Stimulated activated CD4-positive, alpha-beta T cell treated with anti-CD3 and anti-CD28 coated beads, Interleukin-12 subunit alpha, Interleukin-12 subunit beta, amount 100 ng/mL, for 24 hours (primary cell): ENCODE results near the gene ARMC7.
"Not testable (repeated sequence)": the region's sequence is repeated elsewhere in the genome, so short reads cannot be mapped to it uniquely, and the experiment has no call there.

Experiments used
- DNase-seq, 2 experiments: peaks; one replicate each; pipeline ENCODE4 v3.0.0-alpha.2; 2020; ENCODE audit warnings: low read depth in 2 of 2

The ARMC7 gene

DNA sequence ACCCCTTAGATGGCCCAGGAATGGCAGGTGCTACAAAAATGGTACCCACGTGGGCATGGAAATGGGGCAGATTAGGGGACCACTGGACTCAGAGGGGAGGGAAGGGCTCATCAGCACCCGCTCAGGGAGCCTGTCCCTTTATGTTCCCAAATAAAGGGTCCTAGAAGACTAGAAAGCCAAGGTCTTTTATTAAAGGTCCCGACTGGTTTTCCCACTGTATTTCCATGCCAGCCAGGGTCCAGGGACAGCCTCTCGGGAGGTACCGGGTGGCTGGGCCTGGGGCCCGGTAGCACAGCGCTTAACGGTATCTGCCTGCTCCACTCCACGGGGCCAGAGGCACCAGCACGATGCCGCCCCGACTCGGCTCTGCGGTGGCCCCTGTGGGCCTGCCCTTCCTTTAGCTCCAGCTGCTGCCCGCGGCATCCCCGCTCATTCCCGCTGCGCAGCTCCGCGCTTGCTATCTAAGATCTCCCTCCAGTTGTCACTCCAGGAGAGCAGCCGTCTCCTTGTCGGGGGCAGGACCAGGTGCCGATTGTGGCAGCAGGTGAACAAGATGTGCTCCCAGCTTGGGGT lies 20.4 kb downstream of the ARMC7 start:
- DNase-seq, result no peak

DNA sequence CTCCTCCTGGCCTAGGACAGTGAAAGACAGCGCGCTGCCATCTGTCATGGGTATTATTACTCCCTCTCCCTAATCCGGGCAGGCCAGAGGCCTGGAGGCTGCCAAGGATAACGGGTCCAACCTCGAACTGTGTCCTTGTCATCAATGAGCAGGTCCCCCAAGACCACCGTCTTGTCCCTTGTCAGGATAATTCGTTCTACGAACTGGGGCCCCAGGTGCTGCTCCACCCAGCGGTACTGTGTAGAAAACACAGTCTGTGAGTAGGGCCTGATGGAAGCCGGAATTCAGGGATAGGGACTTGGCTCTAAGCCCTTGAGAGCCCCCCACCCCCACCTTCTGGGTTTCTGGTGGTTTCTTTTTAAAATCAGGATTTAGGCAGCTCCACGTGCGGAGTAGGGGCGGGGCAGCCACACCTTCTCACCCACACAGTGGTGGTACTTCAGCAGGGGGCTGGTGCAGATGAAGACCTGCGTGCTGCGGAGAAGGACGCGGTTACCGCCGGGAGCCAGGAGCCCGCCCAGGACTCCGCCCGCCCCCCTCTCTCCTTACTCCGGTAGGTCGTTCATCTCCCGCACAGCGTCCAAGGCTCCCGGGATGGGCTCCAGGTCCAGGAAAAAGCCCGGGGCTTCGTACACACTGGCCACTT lies 21.0 kb downstream of the ARMC7 start:
- no peak for DNase-seq

- peak; percentile 54 to 75 for DNase-seq
These were observed 21.7 kb downstream of the ARMC7 start, which contains the start of gene NT5C for GRCh38 chr17:75131278-75132017. TSS of gene NT5C (minus strand) at chr17:75131742. CDS start at chr17:75131707, 35 bp downstream.

GRCh38 chr17:75132018-75133000 lies 22.5 kb downstream of the ARMC7 start:
- DNase-seq, result not testable (repeated sequence)

DNA sequence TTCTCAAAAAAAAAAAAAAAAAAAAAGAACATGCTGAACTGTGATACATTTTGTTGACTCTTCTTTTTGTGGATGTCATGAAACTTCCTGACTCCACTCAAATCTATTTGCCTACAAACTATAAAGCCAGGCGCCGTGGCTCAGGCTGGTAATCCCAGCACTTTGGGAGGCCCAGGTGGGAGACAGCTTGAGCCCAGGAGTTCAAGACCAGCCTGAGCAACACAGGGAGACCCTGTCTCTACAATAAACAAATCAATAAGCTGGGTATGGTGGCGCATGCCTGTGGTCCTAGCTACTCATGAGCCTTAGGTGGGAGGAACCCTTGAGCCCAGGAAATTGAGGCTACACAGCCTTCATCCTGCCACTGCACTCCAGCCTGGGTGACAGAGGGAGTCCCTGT lies 23.2 kb downstream of the ARMC7 start:
- no peak for DNase-seq

DNA sequence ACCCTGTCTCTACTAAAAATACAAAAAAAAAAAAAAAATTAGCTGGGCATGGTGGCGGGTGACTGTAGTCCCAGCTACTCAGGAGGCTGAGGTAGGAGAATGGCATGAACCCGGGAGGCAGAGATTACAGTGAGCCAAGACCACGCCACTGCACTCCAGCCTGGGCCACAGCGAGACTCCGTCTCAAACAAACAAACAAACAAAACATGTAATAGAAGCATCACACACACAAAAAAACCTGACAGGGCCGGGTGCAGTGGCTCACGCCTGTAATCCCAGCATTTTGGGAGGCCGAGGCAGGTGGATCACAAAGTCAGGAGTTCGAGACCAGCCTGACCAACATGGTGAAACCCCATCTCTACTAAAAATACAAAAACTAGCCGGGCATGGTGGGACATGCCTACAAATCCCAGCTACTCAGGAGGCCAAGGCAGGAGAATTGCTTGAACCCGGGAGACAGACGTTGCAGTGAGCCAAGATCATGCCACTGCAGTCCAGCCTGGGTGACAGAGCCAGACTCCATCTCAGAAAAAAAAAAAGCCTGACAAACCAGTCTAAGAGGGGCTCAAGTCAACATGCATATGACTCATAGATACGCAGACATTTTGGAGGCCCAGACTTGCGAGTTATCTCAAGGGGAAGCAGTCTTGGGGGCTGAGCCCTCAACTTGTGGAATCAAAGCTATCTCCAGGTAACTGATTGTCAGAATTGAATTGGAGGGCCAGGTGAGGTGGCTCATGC lies 24.0 kb downstream of the ARMC7 start:
- not testable (repeated sequence) for DNase-seq

- no peak for DNase-seq
These were observed 25.7 kb downstream of the ARMC7 start for GRCh38 chr17:75135452-75135851.

DNA sequence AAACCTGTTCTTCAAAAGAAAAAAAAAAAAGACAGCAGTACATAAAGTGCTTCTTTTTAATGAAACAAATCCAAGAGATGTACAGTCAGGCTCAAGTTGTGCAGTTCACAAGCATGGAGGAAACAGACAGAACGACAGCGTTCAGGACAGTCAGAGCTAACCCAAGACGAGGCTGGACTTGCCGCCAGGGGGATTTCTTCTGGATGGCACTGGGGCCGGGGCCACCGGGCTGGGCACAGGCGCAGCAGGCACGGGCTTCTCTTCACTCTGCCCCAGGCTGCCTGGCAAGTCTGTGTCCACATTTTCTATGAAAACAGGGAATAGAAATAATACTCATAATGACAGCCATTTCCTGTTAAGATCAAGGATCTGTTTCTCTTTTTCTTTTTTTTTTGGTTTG lies 26.2 kb downstream of the ARMC7 start:
- DNase-seq, result no peak

DNA sequence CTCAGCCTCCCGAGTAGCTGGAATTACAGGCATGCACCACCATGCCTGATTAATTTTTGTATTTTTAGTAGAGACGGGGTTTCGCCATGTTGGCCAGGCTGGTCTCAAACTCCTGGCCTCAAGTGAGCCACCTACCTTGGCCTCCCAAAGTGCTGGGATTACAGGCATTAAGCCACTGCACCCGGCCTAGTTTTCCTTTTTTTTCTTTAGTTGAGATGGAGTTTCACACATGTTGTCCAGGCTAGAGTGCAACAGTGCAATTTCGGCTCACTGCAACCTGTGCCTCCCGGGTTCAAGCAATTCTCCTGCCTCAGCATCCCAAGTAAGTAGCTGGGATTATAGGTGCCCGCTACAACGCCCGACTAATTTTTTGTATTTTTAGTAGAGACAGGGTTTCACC lies 28.0 kb downstream of the ARMC7 start:
- DNase-seq, result not testable (repeated sequence)

DNA sequence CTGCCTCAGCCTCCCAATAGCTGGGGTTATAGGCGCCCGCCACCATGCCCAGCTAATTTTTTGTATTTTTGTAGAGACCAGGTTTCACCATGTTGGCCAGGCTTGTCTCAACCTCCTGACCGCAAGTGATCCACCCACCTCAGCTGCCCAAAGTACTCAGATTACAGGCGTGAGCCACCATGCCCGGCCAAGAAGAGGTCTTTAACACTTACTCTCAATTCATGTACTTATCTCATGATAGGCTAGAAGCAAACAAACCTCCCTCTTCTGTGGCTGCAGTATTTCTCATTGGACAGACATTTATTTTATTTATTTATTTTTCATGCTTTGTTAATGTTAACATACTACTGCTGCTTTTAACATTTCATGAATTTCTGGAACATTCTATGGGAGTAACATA lies 28.8 kb downstream of the ARMC7 start:
- DNase-seq, result no peak

DNA sequence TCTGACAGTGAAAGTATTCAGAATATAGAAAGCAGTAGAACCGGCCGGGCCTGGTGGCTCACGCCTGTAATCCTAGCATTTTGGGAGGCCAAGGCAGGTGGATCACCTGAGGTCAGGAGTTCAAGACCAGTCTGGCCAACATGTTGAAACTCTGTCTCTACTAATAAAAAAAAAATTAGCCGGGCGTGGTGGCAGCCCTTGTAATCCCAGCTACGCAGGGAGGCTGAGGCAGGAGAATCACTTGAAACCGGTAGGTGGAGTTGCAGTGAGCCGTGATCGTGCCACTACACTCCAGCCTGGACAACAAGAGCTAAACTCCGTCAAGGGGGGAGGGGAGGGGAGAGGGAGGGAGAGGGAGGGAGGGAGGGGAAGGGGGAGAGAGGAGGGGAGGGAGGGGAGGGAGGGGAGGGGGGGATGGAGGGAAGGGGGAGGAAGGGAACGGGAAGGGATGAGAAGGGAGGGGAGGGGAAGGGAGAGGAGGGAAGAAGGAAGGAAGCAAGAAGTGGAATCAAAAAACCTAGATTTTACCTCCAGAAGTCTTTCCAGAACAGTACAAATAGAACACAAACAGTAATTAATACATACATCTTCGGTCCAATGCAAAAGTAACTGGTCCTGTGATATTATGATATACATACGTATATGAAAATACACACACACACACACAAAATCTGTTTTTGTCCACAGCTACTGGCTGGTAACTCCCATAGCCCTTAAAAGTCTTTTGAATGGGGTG lies 32.6 kb downstream of the ARMC7 start:
- DNase-seq, result no peak

DNA sequence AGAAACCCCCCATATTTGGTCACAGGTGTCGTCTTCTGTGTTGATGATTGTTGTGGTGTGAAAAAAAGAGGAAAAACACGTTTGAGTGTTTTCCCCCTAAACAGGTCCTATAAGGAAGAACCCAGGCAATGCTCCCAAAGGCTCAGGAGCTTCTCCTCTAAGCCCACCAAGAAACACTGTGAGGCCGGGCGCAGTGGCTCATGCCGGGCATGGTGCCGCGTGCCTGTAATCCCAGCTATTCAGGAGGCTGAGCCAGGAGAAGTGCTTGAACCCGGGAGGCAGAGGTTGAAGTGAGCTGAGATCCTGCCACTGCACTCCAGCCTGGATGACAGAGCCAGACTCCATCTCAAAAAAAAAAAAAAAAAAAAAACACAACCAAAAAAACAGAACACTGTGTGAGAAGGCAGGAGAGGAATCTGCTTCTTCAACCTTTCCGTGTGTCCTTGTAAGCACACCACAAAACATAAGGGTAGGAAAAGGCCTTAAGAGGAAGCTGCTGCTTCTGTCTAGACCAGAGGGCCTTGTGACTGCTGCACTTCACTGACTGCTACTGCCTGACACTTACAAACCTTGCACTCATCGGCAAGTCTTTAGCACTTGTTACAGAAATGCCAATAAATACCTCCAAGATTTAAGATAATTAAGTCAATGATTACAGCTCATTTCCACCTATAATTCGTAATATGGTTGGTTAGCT lies 35.2 kb downstream of the ARMC7 start:
- DNase-seq, result no peak

- no peak for DNase-seq
These were observed 36.8 kb downstream of the ARMC7 start for GRCh38 chr17:75146592-75146991.

GRCh38 chr17:75147878-75148546 lies 38.2 kb downstream of the ARMC7 start:
- no peak for DNase-seq

GRCh38 chr17:75151930-75152329 lies 42.2 kb downstream of the ARMC7 start:
- no peak for DNase-seq

- DNase-seq, result no peak
These were observed 42.8 kb downstream of the ARMC7 start for GRCh38 chr17:75152523-75152921.

GRCh38 chr17:75152922-75153779 lies 43.4 kb downstream of the ARMC7 start:
- DNase-seq, result peak in 1 of 2 experiments; percentile 26

DNA sequence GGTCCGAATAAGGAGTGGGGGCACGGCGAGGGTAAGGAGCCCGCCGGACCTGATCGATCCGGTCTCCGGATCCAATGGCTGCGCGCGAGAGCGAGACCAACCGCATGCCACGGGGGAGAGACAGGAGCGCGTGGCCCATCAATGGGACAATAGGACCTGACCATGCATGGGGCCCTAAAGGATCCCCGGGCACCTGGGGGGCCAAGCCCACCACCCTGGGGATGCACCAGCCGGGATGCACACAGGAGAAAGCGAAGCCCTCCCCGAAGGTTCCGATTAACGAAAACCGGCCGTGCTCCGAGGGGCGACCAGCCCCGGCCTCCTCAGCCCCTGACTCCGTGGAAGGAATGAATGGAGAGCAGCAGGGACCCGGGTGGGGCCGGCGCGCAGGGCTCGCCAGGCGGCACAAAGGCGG lies 44.0 kb downstream of the ARMC7 start:
- peak in 1 of 2 experiments; percentile 15 for DNase-seq
